Kidney (tissue), 14 donors: ENCODE results near the gene TBC1D1. TPM values are rescaled to one million over a fixed set of nuclear protein-coding genes. Genes with fewer than 3 reads are reported as not detected.
A peak's percentile ranks its signal among the peaks of the same experiment; 100 is the strongest.

Experiments
- DNase-seq, 5 donors: peaks; one replicate each; pipeline ENCODE4 v3.0.0-alpha.2; 2013 to 2020
- FAIRE-seq: peaks from 2 replicates; lab custom pipeline; 2012; peaks lifted over from hg19 to GRCh38; lab: Jason Lieb, UNC
- H3K27ac ChIP-seq, 2 donors: one replicate each; pipeline ENCODE4 v1.7.0; 2013; ENCODE audit warnings: low read depth in 2 of 2, low read length in 2 of 2, inconsistent platforms in 1 of 2
- H3K27me3 ChIP-seq: one replicate; pipeline ENCODE4 v1.7.1; 2013; ENCODE audit warnings: low read length, inconsistent platforms; ENCODE audit not compliant: control insufficient read depth, insufficient read depth
- H3K36me3 ChIP-seq, 3 donors: one replicate each; pipeline versions ENCODE4 v1.7.0 to v1.7.1; 2013; ENCODE audit warnings: low read length in 3 of 3, control low read depth in 1 of 3, inconsistent platforms in 1 of 3; ENCODE audit not compliant: insufficient read depth in 3 of 3, control insufficient read depth in 2 of 3
- H3K4me1 ChIP-seq, 3 donors: one replicate each; pipeline versions ENCODE4 v1.7.0 to v1.7.1; 2013; ENCODE audit warnings: low read length in 3 of 3, inconsistent platforms in 1 of 3, low read depth in 1 of 3; ENCODE audit not compliant: control insufficient read depth in 2 of 3, insufficient read depth in 2 of 3
- H3K4me3 ChIP-seq, 3 donors: one replicate each; pipeline versions ENCODE4 v1.7.0 to v1.8.1; 2013; ENCODE audit warnings: low read length in 3 of 3, control low read depth in 1 of 3, inconsistent platforms in 1 of 3
- H3K9ac ChIP-seq, 3 donors: one replicate each; pipeline versions ENCODE4 v1.7.0 to v1.7.1; 2013; ENCODE audit warnings: low read length in 3 of 3, control low read depth in 1 of 3, inconsistent platforms in 1 of 3
- H3K9me3 ChIP-seq, 3 donors: one replicate each; pipeline versions ENCODE4 v1.7.0 to v1.7.1; 2013; ENCODE audit warnings: low read length in 3 of 3, control low read depth in 1 of 3, inconsistent platforms in 1 of 3; ENCODE audit not compliant: control insufficient read depth in 2 of 3, insufficient read depth in 1 of 3
- intact Hi-C: fragments of 100-400 bp; cut with DNase I; formaldehyde crosslinking; loops from one replicate; pipeline ENCODE4 v1.11.1; 2022
- polyA plus RNA-seq: library from polyadenylated mRNA; stranded (reverse); fragments of 350-450 nt; fragmentation: Illumina TruSeq; extraction: RNeasy Lipid Tissue Mini Kit (QIAGEN cat#74804); gene quantifications from one replicate; pipeline ENCODE4 v1.2.3, GENCODE V29; 2014; ENCODE audit warnings: low read depth, low replicate concordance; ENCODE audit not compliant: insufficient read depth
- total RNA-seq: library from RNA; stranded (reverse); fragmentation: NEBNext Ultra II Directional; extraction: Animal tissue kit (Norgen Biotek cat#: 25700); gene quantifications from one replicate; pipeline ENCODE4 v1.2.1, GENCODE V29; 2021
- TF ChIP-seq, protein P1 (sequence below): IDR thresholded peaks from 3 replicates; pipeline ENCODE4 v1.5.1; 2012; ENCODE audit warnings: mild to moderate bottlenecking, moderate library complexity, borderline replicate concordance; ENCODE audit not compliant: insufficient read depth; ENCODE audit errors: extremely low read depth
- donor health status: control.
- donor health status: control.
- donor health status: control.
- donor health status: control.
- donor health status: control.
- donor health status: DM: yes; HTN: yes; CAD: no.
- donor health status: Normal renal cell carcinoma (clear cell type).

TBC1D1 gene
- total and polyA plus RNA-seq, 2 donors from 2014 or later = 170 to 182 TPM

DNA sequence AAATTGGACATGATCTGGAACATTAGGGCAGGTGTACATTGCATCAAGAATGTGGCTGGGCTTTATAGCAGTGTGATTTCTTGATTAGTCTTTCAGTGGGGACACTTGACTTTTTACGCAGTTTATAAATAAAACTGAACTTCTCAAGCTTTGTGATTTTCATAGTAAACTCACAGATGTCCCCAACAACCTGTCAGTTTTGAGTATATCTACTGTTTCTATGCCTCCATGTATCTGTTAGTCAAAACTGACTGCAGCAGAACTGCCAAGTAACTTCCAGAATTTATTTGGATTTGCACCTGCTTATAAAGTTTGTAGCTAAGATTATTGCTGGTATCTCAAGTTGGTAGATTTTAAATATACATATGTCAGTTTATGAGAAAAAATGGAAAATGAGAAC is 89.4 kb downstream of the TBC1D1 start:
- intact Hi-C loops = no loop called here
- Histone ChIP-seq H3K27me3 (no peaks in the 10 kb centered on the region), H3K4me3 (no peak overlapping the region), H3K9me3 (no peaks in the 10 kb centered on the region), H3K36me3 (no peaks in the 10 kb centered on the region), H3K4me1 (peaks cover 7 to 47% (median 33%) of the 10 kb centered on the region in 3 donors), H3K27ac (peak overlapping the region in 1 of 2 donors; percentile 57), H3K9ac (peak overlapping the region in 1 of 3 donors; percentile 28)
- FAIRE-seq = no peak
- TF ChIP-seq, protein P1, sequence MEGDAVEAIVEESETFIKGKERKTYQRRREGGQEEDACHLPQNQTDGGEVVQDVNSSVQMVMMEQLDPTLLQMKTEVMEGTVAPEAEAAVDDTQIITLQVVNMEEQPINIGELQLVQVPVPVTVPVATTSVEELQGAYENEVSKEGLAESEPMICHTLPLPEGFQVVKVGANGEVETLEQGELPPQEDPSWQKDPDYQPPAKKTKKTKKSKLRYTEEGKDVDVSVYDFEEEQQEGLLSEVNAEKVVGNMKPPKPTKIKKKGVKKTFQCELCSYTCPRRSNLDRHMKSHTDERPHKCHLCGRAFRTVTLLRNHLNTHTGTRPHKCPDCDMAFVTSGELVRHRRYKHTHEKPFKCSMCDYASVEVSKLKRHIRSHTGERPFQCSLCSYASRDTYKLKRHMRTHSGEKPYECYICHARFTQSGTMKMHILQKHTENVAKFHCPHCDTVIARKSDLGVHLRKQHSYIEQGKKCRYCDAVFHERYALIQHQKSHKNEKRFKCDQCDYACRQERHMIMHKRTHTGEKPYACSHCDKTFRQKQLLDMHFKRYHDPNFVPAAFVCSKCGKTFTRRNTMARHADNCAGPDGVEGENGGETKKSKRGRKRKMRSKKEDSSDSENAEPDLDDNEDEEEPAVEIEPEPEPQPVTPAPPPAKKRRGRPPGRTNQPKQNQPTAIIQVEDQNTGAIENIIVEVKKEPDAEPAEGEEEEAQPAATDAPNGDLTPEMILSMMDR = no peak
- DNase-seq = no peak

DNA sequence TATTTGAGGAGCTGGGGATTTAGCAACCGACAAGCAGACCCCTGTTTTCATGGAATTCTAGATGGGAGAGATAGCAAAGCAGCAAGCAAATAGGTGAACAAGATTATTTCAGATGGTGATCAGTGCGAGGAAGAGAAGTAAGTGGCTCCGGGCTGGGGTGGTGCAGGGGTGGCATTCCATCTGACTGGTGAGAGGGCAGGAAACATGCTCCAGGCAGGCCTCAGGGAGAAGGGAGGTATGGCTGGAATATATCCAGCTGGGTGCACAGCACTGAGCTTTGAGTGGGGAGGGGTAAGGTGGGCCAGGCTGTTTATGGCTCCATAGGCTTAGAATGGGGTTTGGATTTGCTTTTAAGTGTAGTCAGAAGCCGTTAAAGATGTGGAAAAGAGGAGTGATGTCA is 90.5 kb downstream of the TBC1D1 start:
- intact Hi-C loops = no loop called here
- Histone ChIP-seq H3K36me3 (no peaks in the 10 kb centered on the region), H3K27me3 (no peaks in the 10 kb centered on the region), H3K4me1 (peaks cover 7 to 49% (median 28%) of the 10 kb centered on the region in 3 donors), H3K4me3 (peak overlapping the region in 2 of 3 donors; percentile 7 to 30), H3K9me3 (no peaks in the 10 kb centered on the region), H3K9ac (peak overlapping the region in 2 of 3 donors; percentile 3 to 39), H3K27ac (peak overlapping the region; percentile 58 to 91)
- FAIRE-seq (no peak), DNase-seq (peak in 2 of 5 donors; percentile 33 to 51)
- TF ChIP-seq, protein P1 = no peak

DNA sequence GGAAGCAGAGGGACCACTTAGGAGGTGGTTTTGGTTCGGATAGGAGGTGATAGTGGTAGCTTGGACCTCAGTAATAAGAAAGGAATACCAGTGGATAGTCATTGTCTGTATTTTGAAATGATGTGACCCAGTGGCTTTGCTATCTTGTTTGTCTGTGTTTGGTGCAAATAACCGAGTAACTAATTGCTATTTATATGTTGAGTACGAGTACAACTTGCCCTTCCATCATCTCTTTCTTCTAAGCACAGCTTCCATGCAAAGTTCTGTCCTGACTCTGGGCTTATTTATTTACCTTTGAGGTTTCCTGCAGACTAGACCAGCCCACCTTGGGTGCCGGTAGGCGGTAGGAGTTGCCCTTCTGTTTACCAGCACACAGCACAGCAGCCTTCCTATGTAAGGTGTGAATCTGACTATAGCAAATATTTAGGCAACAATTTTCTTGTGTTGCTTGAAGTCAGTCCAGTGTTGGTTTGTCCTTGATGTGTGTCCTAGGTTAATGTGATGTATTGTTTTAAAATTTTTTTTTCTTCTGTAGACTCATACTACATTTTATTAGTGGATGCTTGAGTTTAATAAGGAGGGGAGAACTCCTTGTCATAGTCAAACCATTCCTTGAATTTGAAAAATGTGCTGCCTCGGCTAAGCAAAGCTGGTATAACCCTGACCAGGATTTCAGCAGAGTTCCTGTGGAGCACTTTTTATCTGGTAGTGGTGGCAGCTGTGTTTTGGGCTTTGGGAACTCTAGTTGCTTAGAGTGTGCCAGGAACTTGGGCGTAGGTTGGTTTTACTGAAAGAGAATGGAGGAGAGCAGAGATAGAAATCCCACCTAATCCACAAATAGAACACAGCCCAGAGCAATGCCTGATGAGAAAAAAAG is 91.2 kb downstream of the TBC1D1 start:
- no peak for DNase-seq
- TF ChIP-seq, protein P1 = no peak
- Histone ChIP-seq H3K27ac (peak overlapping the region; percentile 58 to 91), H3K4me1 (peaks cover 7 to 49% (median 25%) of the 10 kb centered on the region in 3 donors), H3K36me3 (no peaks in the 10 kb centered on the region), H3K27me3 (no peaks in the 10 kb centered on the region), H3K4me3 (peak overlapping the region in 2 of 3 donors; percentile 7 to 40), H3K9me3 (no peaks in the 10 kb centered on the region), H3K9ac (peak overlapping the region in 1 of 3 donors; percentile 3)
- intact Hi-C loops = no loop called here
- FAIRE-seq = no peak
